Measurements from ENCODE around the gene CDH13.

GRCh38 chr16:83629426-83629825, 1002.7 kb downstream of the CDH13 start:
- TF ChIP-seq CTCF (IDR thresholded peaks at IDR 0.05) (no peak), POLR2AphosphoS5 (IDR thresholded peaks at IDR 0.05) (no peak), EP300 (IDR thresholded peaks at IDR 0.05) (no peak)
